Left lung (tissue), 10 donors: ENCODE results near the gene P3H1. TPM values are rescaled to one million over a fixed set of nuclear protein-coding genes. Genes with fewer than 3 reads are reported as not detected.

Experiments
- ATAC-seq: fragments of 200-7000 bp; cut with Tn5 transposase; one replicate; pipeline ENCODE4 v1.9.1; 2020; ENCODE audit warnings: moderate library complexity
- DNase-seq, 4 donors: peaks; one replicate each; pipeline ENCODE4 v3.0.0-alpha.2; 2013 to 2020
- H3K27ac ChIP-seq, 2 donors: fragments of 200-600 bp; sonication (generic) in 1 of 2; one replicate each; pipeline versions ENCODE4 v1.5.0 to v1.8.0; 2020 to 2021
- H3K27me3 ChIP-seq, 2 donors: fragments of 200-600 bp; sonication (generic) in 1 of 2; one replicate each; pipeline versions ENCODE4 v1.5.0 to v1.8.0; 2020 to 2021
- H3K36me3 ChIP-seq, 2 donors: fragments of 200-600 bp; sonication (generic) in 1 of 2; one replicate each; pipeline versions ENCODE4 v1.5.0 to v1.8.0; 2020 to 2021
- H3K4me1 ChIP-seq, 2 donors: fragments of 200-600 bp; one replicate each; pipeline ENCODE4 v1.8.0; 2021
- H3K4me3 ChIP-seq, 2 donors: fragments of 200-600 bp; sonication (generic) in 1 of 2; one replicate each; pipeline versions ENCODE4 v1.5.0 to v1.8.0; 2020 to 2021; ENCODE audit warnings: mild to moderate bottlenecking in 1 of 2
- H3K9me3 ChIP-seq, 2 donors: fragments of 200-600 bp; sonication (generic) in 1 of 2; one replicate each; pipeline versions ENCODE4 v1.5.0 to v1.8.0; 2020 to 2021
- intact Hi-C, 2 donors: fragments of 100-400 bp; cut with DNase I; formaldehyde crosslinking; loops; one replicate each; pipeline versions ENCODE4 v1.11.2 to v1.14.2; 2022
- polyA plus RNA-seq, 6 donors: library from polyadenylated mRNA; unstranded; fragments of 120-200 nt; gene quantifications; one replicate each; pipeline ENCODE4 v1.2.1, GENCODE V29; 2013; ENCODE audit not compliant: insufficient read length in 6 of 6
- total RNA-seq, 2 donors: library from RNA; stranded (reverse); fragmentation: NEBNext Ultra II Directional; extraction: Animal tissue kit (Norgen Biotek cat#: 25700); gene quantifications; one replicate each; pipeline ENCODE4 v1.2.1, GENCODE V29; 2021
- TF ChIP-seq, protein P1 (sequence below), 2 donors: fragments of 200-600 bp; sonication (generic) in 1 of 2; IDR thresholded peaks; one replicate each; pipeline versions ENCODE4 v1.5.0 to v1.8.0; 2021; ENCODE audit warnings: antibody characterized with exemption in 2 of 2
- donor health status: DM: no; HTN: yes; CAD: no.
- donor health status: DM: no; HTN: no; CAD: no.

P3H1 gene
- total and polyA plus RNA-seq, 8 donors = 47.4 to 101 (median 86.1) TPM

GRCh38 chr1:42797414-42797813 lies 30.6 kb upstream of the P3H1 start:
- Histone ChIP-seq H3K36me3 (no peaks in the 10 kb centered on the region), H3K4me3 (no peak overlapping the region), H3K9me3 (no peaks in the 10 kb centered on the region), H3K4me1 (no peaks in the 10 kb centered on the region), H3K27me3 (no peaks in the 10 kb centered on the region), H3K27ac (no peak overlapping the region)
- intact Hi-C loops = no loop called here
- TF ChIP-seq, protein P1, sequence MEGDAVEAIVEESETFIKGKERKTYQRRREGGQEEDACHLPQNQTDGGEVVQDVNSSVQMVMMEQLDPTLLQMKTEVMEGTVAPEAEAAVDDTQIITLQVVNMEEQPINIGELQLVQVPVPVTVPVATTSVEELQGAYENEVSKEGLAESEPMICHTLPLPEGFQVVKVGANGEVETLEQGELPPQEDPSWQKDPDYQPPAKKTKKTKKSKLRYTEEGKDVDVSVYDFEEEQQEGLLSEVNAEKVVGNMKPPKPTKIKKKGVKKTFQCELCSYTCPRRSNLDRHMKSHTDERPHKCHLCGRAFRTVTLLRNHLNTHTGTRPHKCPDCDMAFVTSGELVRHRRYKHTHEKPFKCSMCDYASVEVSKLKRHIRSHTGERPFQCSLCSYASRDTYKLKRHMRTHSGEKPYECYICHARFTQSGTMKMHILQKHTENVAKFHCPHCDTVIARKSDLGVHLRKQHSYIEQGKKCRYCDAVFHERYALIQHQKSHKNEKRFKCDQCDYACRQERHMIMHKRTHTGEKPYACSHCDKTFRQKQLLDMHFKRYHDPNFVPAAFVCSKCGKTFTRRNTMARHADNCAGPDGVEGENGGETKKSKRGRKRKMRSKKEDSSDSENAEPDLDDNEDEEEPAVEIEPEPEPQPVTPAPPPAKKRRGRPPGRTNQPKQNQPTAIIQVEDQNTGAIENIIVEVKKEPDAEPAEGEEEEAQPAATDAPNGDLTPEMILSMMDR (IDR thresholded peaks at IDR 0.05) = no peak
- DNase-seq (no peak), ATAC-seq (no peak)

GRCh38 chr1:42793824-42794223 lies 27.0 kb upstream of the P3H1 start:
- intact Hi-C loops = no loop called here
- no peaks in the 10 kb centered on the region for H3K36me3 ChIP-seq
- H3K27ac ChIP-seq = no peak overlapping the region
- H3K4me1 ChIP-seq = no peaks in the 10 kb centered on the region
- no peak overlapping the region for H3K4me3 ChIP-seq
- H3K27me3 ChIP-seq = no peaks in the 10 kb centered on the region
- TF ChIP-seq, protein P1 (IDR thresholded peaks at IDR 0.05) = no peak
- no peak for DNase-seq
- ATAC-seq = no peak
- no peaks in the 10 kb centered on the region for H3K9me3 ChIP-seq

GRCh38 chr1:42788021-42788420 lies 21.2 kb upstream of the P3H1 start:
- intact Hi-C loops = loop anchor here in 1 of 2 donors (10.0 kb wide), 1 partner anchor 287 kb away; no protein-coding TSS in a partner anchor

DNA sequence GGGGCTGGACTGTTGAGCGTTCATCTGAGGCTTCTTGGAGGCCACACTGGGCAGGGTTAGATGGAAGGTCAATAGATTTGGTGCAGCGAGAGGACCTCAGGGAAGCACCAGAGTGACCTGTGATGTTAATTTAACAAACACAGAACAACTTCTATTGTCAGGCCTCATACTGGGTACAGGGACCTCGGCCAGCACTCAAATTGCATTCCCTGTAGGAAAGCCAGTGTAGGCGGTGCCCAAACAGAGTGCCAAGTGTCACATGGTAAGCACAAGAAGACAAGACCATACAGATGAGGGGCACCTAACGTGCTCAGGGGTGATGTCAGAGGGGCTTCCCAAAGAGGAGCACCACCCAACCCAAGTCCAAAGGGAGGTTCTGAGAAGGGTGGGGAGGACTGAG lies 19.3 kb upstream of the P3H1 start:
- ATAC-seq = no peak
- Histone ChIP-seq H3K4me3 (no peak overlapping the region), H3K36me3 (peaks cover 0 to 9% of the 10 kb centered on the region in 2 donors), H3K4me1 (peaks cover 0 to 11% of the 10 kb centered on the region in 2 donors), H3K27me3 (peaks cover 0 to 20% of the 10 kb centered on the region in 2 donors), H3K9me3 (no peaks in the 10 kb centered on the region), H3K27ac (no peak overlapping the region)
- TF ChIP-seq, protein P1 (IDR thresholded peaks at IDR 0.05) = no peak
- no peak for DNase-seq
- intact Hi-C loops = loop anchor here in 1 of 2 donors (10.0 kb wide), 1 partner anchor 289 kb away; no protein-coding TSS in a partner anchor

More at GRCh38 chr1:42788021-42788420, 21.2 kb upstream of the P3H1 start:
- peaks cover 0 to 11% of the 10 kb centered on the region in 2 donors for H3K4me1 ChIP-seq
- ATAC-seq (no peak), DNase-seq (no peak)
- peaks cover 0 to 20% of the 10 kb centered on the region in 2 donors for H3K27me3 ChIP-seq
- no peaks in the 10 kb centered on the region for H3K36me3 ChIP-seq
- H3K4me3 ChIP-seq = no peak overlapping the region
- TF ChIP-seq, protein P1 (IDR thresholded peaks at IDR 0.05) = no peak
- H3K9me3 ChIP-seq = no peaks in the 10 kb centered on the region
- no peak overlapping the region for H3K27ac ChIP-seq

- peaks cover 0 to 18% of the 10 kb centered on the region in 2 donors for H3K36me3 ChIP-seq
- H3K4me3 ChIP-seq = peak within 1 kb of the TSS; percentile 28 to 32
- TF ChIP-seq, protein P1 (IDR thresholded peaks at IDR 0.05) = no peak
- peak in 3 of 4 donors; percentile 19 to 80 (median 23) for DNase-seq
- H3K4me1 ChIP-seq = peaks cover 0 to 11% of the 10 kb centered on the region in 2 donors
- peak; percentile 72 for ATAC-seq
- no peaks in the 10 kb centered on the region for H3K9me3 ChIP-seq
- intact Hi-C loops = loop anchor here in 1 of 2 donors (10.0 kb wide), 1 partner anchor 290 kb away; no protein-coding TSS in a partner anchor
- H3K27me3 ChIP-seq = peaks cover 0 to 20% of the 10 kb centered on the region in 2 donors
- no peak within 1 kb of the TSS for H3K27ac ChIP-seq
These were observed 18.3 kb upstream of the P3H1 start, which contains the start of gene TMEM269 for GRCh38 chr1:42784946-42785693. TSS of gene TMEM269 (plus strand) at chr1:42784991. CDS start at chr1:42789894, 4,903 bp downstream.
